WERI-Rb-1 (cell line): ENCODE results near the gene TLDC2.
"Not testable (repeated sequence)": the region's sequence is repeated elsewhere in the genome, so short reads cannot be mapped to it uniquely, and the experiment has no call there.

Experiments
- DNase-seq: peaks from one replicate; pipeline ENCODE4 v3.0.0-alpha.2; 2020
- H3K27ac ChIP-seq: fragments of 250-450 bp; sonication (Bioruptor Pico); 2 replicates; pipeline ENCODE4 v1.5.1; 2020; ENCODE audit warnings: mild to moderate bottlenecking, moderate library complexity
- H3K27me3 ChIP-seq: fragments of 250-450 bp; sonication (Bioruptor Pico); 2 replicates; pipeline ENCODE4 v1.5.1; 2021; ENCODE audit warnings: mild to moderate bottlenecking, low read depth, moderate library complexity; ENCODE audit not compliant: insufficient read depth, severe bottlenecking
- H3K36me3 ChIP-seq: fragments of 250-450 bp; sonication (Bioruptor Pico); 2 replicates; pipeline ENCODE4 v1.5.1; 2020; ENCODE audit warnings: mild to moderate bottlenecking, moderate library complexity
- H3K4me3 ChIP-seq: 2 replicates; pipeline ENCODE4 v1.5.1; 2011; ENCODE audit warnings: low read depth, mild to moderate bottlenecking, control low read depth, low read length
- H3K9me3 ChIP-seq: fragments of 250-450 bp; sonication (Bioruptor Pico); 2 replicates; pipeline ENCODE4 v1.5.1; 2021; ENCODE audit warnings: mild to moderate bottlenecking, moderate library complexity; ENCODE audit not compliant: severe bottlenecking
- TF ChIP-seq, protein P1 (sequence below): IDR thresholded peaks from 2 replicates; pipeline ENCODE4 v1.5.1; 2011; ENCODE audit warnings: low read depth, mild to moderate bottlenecking, control low read depth, inconsistent platforms, low read length

The TLDC2 gene

DNA sequence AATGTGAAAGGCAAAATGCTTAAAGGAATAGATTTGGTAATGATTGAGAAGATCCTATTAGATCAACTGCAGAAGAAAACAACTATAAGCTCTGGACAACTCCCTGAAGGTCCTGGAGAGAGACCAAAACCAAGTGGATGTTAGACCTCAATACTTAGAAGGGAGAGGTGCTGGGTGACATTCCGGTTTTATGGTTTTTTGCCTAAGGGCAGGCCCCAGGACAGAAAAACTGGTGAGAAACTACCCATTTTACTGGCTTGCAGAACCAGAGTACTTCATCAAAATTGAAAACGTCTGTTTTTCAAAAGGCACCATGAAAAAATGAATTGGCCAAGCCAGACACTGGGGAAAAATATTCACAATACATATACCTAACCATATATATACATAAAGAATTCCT, 49.3 kb downstream of the TLDC2 start:
- TF ChIP-seq, protein P1, sequence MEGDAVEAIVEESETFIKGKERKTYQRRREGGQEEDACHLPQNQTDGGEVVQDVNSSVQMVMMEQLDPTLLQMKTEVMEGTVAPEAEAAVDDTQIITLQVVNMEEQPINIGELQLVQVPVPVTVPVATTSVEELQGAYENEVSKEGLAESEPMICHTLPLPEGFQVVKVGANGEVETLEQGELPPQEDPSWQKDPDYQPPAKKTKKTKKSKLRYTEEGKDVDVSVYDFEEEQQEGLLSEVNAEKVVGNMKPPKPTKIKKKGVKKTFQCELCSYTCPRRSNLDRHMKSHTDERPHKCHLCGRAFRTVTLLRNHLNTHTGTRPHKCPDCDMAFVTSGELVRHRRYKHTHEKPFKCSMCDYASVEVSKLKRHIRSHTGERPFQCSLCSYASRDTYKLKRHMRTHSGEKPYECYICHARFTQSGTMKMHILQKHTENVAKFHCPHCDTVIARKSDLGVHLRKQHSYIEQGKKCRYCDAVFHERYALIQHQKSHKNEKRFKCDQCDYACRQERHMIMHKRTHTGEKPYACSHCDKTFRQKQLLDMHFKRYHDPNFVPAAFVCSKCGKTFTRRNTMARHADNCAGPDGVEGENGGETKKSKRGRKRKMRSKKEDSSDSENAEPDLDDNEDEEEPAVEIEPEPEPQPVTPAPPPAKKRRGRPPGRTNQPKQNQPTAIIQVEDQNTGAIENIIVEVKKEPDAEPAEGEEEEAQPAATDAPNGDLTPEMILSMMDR = no peak
- no peak for DNase-seq
- H3K36me3 ChIP-seq = peaks cover 23% of the 10 kb centered on the region; the same call in 1 of the 2 replicates

DNA sequence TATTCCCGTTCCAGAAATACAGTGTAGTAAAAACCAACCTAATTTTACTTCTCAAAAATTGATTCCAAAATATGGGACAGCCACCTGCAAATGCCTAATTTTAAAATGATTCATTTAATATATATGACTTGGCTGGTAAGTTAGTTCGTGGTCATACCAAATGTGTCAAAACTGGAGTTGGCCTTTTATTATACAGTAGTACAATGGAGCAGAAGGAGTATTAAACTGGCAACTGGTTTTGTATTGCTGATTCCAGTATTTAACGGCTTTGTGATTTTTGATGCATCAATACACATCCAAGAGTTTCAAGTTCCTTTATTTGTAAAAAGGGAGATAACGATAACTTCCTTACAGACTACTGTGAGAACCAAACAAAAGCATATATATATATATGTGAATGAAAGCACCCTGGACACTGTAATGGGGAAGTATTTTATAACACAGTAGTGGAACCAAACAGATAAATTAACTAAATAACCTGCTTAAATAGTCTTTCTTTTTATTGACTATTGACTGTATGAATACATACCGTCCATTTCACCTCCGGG, 50.8 kb downstream of the TLDC2 start:
- DNase-seq = no peak
- TF ChIP-seq, protein P1 = no peak
- Histone ChIP-seq H3K36me3 (peaks cover 31% of the 10 kb centered on the region), H3K4me3 (no peak overlapping the region), H3K27me3 (no peaks in the 10 kb centered on the region), H3K27ac (no peak overlapping the region), H3K9me3 (no peaks in the 10 kb centered on the region)

More for the DNA sequence above, 49.3 kb downstream of the TLDC2 start:
- Histone ChIP-seq H3K27me3 (no peaks in the 10 kb centered on the region), H3K27ac (no peak overlapping the region), H3K9me3 (no peaks in the 10 kb centered on the region), H3K4me3 (no peak overlapping the region)

DNA sequence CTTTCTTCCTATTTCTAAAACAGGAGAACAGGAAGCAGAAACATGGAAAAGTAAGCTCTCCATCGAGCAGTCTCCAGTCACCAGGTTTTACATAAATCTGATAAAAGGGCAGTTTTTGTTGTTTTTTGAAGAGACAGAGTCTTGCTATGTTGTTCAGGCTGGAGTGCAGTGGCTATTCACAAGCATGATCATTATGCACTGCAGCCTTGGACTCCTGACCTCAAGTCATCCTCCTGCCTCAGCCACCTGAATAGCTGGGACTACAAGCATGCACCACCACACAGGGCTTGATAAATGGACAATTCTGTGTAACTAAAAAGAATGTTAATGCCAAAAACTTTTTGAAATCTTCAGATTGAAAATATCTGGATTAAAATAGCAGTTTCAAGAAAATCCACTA, 51.8 kb downstream of the TLDC2 start:
- H3K27me3 ChIP-seq = no peaks in the 10 kb centered on the region
- peaks cover 31% of the 10 kb centered on the region for H3K36me3 ChIP-seq
- DNase-seq = no peak
- no peaks in the 10 kb centered on the region for H3K9me3 ChIP-seq
- H3K4me3 ChIP-seq = no peak overlapping the region
- no peak overlapping the region for H3K27ac ChIP-seq
- TF ChIP-seq, protein P1 = no peak

DNA sequence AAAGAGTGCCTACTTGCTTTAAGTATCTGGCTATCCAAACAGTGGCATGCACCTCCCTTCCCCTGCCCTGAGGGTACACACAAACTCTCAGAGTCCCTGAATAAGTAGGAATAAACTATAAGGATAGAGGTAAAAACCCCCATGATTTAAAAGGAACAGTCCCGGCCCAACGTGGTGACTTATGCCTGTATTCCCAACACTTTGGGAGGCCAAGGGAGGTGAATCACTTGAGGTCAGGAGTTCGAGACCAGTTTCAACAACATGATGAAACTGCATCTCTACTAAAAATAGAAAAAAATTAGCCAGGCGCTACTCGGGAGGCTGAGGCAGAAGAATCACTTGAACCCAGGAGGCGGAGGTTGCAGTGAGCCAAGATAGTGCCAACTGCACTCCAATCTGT, 53.4 kb downstream of the TLDC2 start:
- no peak overlapping the region for H3K4me3 ChIP-seq
- DNase-seq = no peak
- no peaks in the 10 kb centered on the region for H3K9me3 ChIP-seq
- peaks cover 35% of the 10 kb centered on the region for H3K36me3 ChIP-seq
- no peaks in the 10 kb centered on the region for H3K27me3 ChIP-seq
- TF ChIP-seq, protein P1 = no peak
- H3K27ac ChIP-seq = no peak overlapping the region

DNA sequence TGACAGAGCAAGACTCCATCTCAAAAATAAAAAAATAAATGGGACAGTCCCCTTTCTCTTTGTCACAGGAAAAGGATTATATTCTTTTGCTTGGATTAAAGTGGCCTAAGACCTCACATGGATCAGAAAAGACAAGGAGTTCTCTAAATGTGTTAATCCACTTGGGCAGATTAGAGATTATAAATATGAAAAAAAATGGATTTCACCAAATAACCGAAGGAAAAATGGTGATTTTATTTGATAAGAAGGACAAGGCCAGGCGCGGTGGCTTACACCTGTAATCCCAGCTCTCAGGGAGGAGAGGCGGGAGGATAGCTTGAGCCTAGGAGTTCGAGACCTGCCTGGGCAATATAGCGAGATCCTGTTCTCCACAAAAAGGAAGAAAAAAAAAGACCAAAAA, 53.8 kb downstream of the TLDC2 start:
- H3K9me3 ChIP-seq = no peaks in the 10 kb centered on the region
- H3K27ac ChIP-seq = no peak overlapping the region
- TF ChIP-seq, protein P1 = no peak
- H3K27me3 ChIP-seq = no peaks in the 10 kb centered on the region
- no peak overlapping the region for H3K4me3 ChIP-seq
- DNase-seq = no peak
- H3K36me3 ChIP-seq = peaks cover 35% of the 10 kb centered on the region

DNA sequence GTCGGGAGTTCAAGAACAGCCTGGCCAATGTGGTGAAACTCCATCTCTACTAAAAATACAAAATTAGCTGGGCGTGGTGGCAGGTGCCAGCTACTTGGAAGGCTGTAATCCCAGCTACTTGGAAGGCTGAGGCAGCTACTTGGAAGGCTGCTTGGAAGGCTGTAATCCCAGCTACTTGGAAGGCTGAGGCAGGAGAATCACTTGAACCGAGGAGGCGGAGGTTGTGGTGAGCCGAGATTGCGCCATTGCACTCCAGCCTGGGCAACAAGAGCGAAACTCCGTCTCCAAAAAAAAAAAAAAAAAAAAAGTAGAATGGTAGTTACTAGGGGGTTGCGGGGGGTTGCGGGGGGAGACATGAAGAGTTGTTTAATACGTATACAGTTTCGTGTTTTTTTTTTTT, 56.1 kb downstream of the TLDC2 start:
- not testable (repeated sequence) for H3K27ac ChIP-seq, DNase-seq, H3K4me3 ChIP-seq

More for the DNA sequence above, 56.1 kb downstream of the TLDC2 start:
- not testable (repeated sequence) for H3K27me3 ChIP-seq, H3K9me3 ChIP-seq
- H3K36me3 ChIP-seq = peaks cover 35% of the 10 kb centered on the region
